Hematopoietic multipotent progenitor cell treated with erythropoietin and hydrocortisone succinate and interleukin-3 and kit ligand, for 8 days (in vitro differentiated cells): ENCODE data around the gene PTPRM.
"Not testable (repeated sequence)": the region's sequence is repeated elsewhere in the genome, so short reads cannot be mapped to it uniquely, and the experiment has no call there.

Experiments
- DNase-seq: peaks from one replicate; pipeline ENCODE4 v3.0.0-alpha.2; 2015

The PTPRM gene

GRCh38 chr18:8019600-8019999 is 452.5 kb downstream of the PTPRM start:
- no peak for DNase-seq

- DNase-seq: no peak
Observed at GRCh38 chr18:8020132-8020846, 453.2 kb downstream of the PTPRM start.

- DNase-seq: no peak
Observed at GRCh38 chr18:8029061-8029460, 461.9 kb downstream of the PTPRM start.

- no peak for DNase-seq
Observed at GRCh38 chr18:8029731-8030130, 462.6 kb downstream of the PTPRM start.

- no peak for DNase-seq
Observed at GRCh38 chr18:8030201-8030600, 463.1 kb downstream of the PTPRM start.

GRCh38 chr18:8031496-8031895 is 464.4 kb downstream of the PTPRM start:
- no peak for DNase-seq

- DNase-seq: no peak
Observed at GRCh38 chr18:8034674-8035073, 467.6 kb downstream of the PTPRM start.

- no peak for DNase-seq
Observed at GRCh38 chr18:8036551-8036950, 469.4 kb downstream of the PTPRM start.

- DNase-seq: no peak
Observed at GRCh38 chr18:8037296-8037695, 470.2 kb downstream of the PTPRM start.

- DNase-seq: no peak
Observed at GRCh38 chr18:8040021-8040420, 472.9 kb downstream of the PTPRM start.

- no peak for DNase-seq
Observed at GRCh38 chr18:8041526-8042111, 474.5 kb downstream of the PTPRM start.

- DNase-seq: no peak
Observed at GRCh38 chr18:8044004-8044403, 476.9 kb downstream of the PTPRM start.

GRCh38 chr18:8045160-8045883 is 478.2 kb downstream of the PTPRM start:
- no peak for DNase-seq

- no peak for DNase-seq
Observed at GRCh38 chr18:8045884-8046281, 478.8 kb downstream of the PTPRM start.

GRCh38 chr18:8046441-8046840 is 479.3 kb downstream of the PTPRM start:
- no peak for DNase-seq

GRCh38 chr18:8049147-8049546 is 482.0 kb downstream of the PTPRM start:
- no peak for DNase-seq

- DNase-seq: no peak
Observed at GRCh38 chr18:8050616-8051329, 483.7 kb downstream of the PTPRM start.

- DNase-seq: no peak
Observed at GRCh38 chr18:8051453-8051852, 484.3 kb downstream of the PTPRM start.

GRCh38 chr18:8052237-8052701 is 485.2 kb downstream of the PTPRM start:
- DNase-seq: no peak

GRCh38 chr18:8056723-8057122 is 489.6 kb downstream of the PTPRM start:
- no peak for DNase-seq

- DNase-seq: not testable (repeated sequence)
Observed at GRCh38 chr18:8063152-8063551, 496.0 kb downstream of the PTPRM start.

- DNase-seq: no peak
Observed at GRCh38 chr18:8063733-8064132, 496.6 kb downstream of the PTPRM start.

- DNase-seq: no peak
Observed at GRCh38 chr18:8065284-8065683, 498.2 kb downstream of the PTPRM start.
